ENCODE results near the gene ATP5F1B. TPM values are rescaled to one million over a fixed set of nuclear protein-coding genes. Genes with fewer than 3 reads are reported as not detected.
A peak's percentile ranks its signal among the peaks of the same experiment; 100 is the strongest.

The ATP5F1B gene
- total and polyA plus RNA-seq, 9 of the 15 experiments (the other 6 are each of a cell fraction or from before 2014, with no cell fraction given) = 908 to 3,125 (median 1,482) TPM

GRCh38 chr12:56630180-56630632, 15.6 kb downstream of the ATP5F1B start, which contains the start of gene BAZ2A (continued):
- TF ChIP-seq ETV5 (CRISPR knock-in tag; IDR thresholded peaks at IDR 0.05; ENCODE audit: low read depth) (0 out of 2 replicates have a peak, but pooled peaks have one; percentile 38), PCBP1 (IDR thresholded peaks at IDR 0.05; ENCODE audit: low read depth, low read length, poor library complexity, severe bottlenecking) (peak; percentile 90), ETS1 (conservative IDR thresholded peaks at IDR 0.05; ENCODE audit: control insufficient read depth, low read depth, low read length) (0 out of 2 replicates have a peak, but pooled peaks have one; percentile 71), HIVEP1 (CRISPR knock-in tag; IDR thresholded peaks at IDR 0.05) (peak; percentile 87), RREB1 (CRISPR knock-in tag; IDR thresholded peaks at IDR 0.05) (peak; percentile 50; the same call in 1 of the 2 replicates), EP300 (IDR thresholded peaks at IDR 0.05; ENCODE audit: low read length) (peak; percentile 44), CBX8 (IDR thresholded peaks at IDR 0.05; ENCODE audit: borderline replicate concordance, extremely low read depth, low read depth, low read length, poor library complexity, severe bottlenecking) (no peak), ZNF232 (CRISPR knock-in tag; IDR thresholded peaks at IDR 0.05) (no peak), TBL1XR1 (IDR thresholded peaks at IDR 0.05; ENCODE audit: low read length in 2 of 2) (0 out of 4 replicates have a peak, but pooled peaks of 1 of the 2 experiments have one; percentile 21)
- TF ChIP-seq, protein P1, sequence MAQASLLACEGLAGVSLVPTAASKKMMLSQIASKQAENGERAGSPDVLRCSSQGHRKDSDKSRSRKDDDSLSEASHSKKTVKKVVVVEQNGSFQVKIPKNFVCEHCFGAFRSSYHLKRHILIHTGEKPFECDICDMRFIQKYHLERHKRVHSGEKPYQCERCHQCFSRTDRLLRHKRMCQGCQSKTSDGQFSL (CRISPR knock-in tag; IDR thresholded peaks at IDR 0.05) = 0 out of 2 replicates have a peak, but pooled peaks have one; percentile 58
- TF ChIP-seq, protein P1 (tag; IDR thresholded peaks at IDR 0.05) = no peak; a peak in 1 of 4 replicates
- TF ChIP-seq, protein P2, sequence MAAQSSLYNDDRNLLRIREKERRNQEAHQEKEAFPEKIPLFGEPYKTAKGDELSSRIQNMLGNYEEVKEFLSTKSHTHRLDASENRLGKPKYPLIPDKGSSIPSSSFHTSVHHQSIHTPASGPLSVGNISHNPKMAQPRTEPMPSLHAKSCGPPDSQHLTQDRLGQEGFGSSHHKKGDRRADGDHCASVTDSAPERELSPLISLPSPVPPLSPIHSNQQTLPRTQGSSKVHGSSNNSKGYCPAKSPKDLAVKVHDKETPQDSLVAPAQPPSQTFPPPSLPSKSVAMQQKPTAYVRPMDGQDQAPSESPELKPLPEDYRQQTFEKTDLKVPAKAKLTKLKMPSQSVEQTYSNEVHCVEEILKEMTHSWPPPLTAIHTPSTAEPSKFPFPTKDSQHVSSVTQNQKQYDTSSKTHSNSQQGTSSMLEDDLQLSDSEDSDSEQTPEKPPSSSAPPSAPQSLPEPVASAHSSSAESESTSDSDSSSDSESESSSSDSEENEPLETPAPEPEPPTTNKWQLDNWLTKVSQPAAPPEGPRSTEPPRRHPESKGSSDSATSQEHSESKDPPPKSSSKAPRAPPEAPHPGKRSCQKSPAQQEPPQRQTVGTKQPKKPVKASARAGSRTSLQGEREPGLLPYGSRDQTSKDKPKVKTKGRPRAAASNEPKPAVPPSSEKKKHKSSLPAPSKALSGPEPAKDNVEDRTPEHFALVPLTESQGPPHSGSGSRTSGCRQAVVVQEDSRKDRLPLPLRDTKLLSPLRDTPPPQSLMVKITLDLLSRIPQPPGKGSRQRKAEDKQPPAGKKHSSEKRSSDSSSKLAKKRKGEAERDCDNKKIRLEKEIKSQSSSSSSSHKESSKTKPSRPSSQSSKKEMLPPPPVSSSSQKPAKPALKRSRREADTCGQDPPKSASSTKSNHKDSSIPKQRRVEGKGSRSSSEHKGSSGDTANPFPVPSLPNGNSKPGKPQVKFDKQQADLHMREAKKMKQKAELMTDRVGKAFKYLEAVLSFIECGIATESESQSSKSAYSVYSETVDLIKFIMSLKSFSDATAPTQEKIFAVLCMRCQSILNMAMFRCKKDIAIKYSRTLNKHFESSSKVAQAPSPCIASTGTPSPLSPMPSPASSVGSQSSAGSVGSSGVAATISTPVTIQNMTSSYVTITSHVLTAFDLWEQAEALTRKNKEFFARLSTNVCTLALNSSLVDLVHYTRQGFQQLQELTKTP (IDR thresholded peaks at IDR 0.05; ENCODE audit: low read depth in 1 of 2, partially characterized antibody in 2 of 2) = peak in 1 of 2 experiments; percentile 70
